ENCODE results near the gene PTPRM. TPM values are rescaled to one million over a fixed set of nuclear protein-coding genes. Genes with fewer than 3 reads are reported as not detected.

PTPRM gene
- polyA plus RNA-seq, 2 of the 4 experiments (the other 2 are of a cell fraction), result 44.5 to 199 TPM

DNA sequence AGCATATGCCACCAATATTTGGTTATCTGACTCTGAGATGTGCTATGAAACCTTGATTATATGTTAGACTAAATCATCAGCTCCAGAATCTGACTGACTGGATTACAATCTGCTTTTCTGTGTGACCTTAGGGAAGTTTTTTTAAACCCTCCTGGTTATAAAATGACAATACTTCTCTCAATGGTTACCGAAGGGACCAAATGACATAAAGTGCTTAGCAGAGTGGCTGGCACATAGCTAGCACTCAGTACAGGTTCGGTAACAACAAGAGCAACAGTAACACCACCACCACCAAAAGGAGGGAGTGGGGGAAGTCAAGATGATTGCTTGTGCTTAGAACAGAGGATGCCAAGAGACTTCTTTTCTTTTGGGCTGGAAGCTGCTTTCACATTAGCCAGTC is 306.2 kb downstream of the PTPRM start:
- peaks cover 67% of the 10 kb centered on the region for H3K4me1 ChIP-seq
- ATAC-seq, result no peak
- WGBS (ENCODE audit: missing lambda C conversion rate), result 13% methylated on average over 2 of the region's 2 CpGs
- peak overlapping the region; percentile 93 to 100 for H3K27ac ChIP-seq
- H3K4me3 ChIP-seq, result no peak overlapping the region
- ChIA-PET CTCF (interaction anchor here (0.6 to 1.3 kb wide), 7 partner anchors 12 to 155 kb away, joined by 3 to 8 read pairs (median 4); no protein-coding TSS in a partner anchor), POLR2A (no interaction called here)
- peak overlapping the region; percentile 88 for H3K4me2 ChIP-seq
- TF ChIP-seq FOXS1 (CRISPR knock-in tag; IDR thresholded peaks at IDR 0.05) (no peak), NFE2L2 (conservative IDR thresholded peaks at IDR 0.05; ENCODE audit: low read length) (no peak), MAZ (IDR thresholded peaks at IDR 0.05; ENCODE audit: borderline replicate concordance, low read depth, low read length) (no peak), NR3C1 (IDR thresholded peaks at IDR 0.05) (no peak), HEYL (CRISPR knock-in tag; IDR thresholded peaks at IDR 0.05) (no peak), POLR2AphosphoS2 (conservative IDR thresholded peaks at IDR 0.05; ENCODE audit: low read length) (no peak), MAFK (IDR thresholded peaks at IDR 0.05; ENCODE audit: partially characterized antibody) (no peak), MYC (IDR thresholded peaks at IDR 0.05; ENCODE audit: borderline replicate concordance, low read length) (no peak), CBX8 (IDR thresholded peaks at IDR 0.05) (no peak), HOXB13 (CRISPR knock-in tag; IDR thresholded peaks at IDR 0.05; ENCODE audit: low read depth) (no peak), ZNF302 (CRISPR knock-in tag; IDR thresholded peaks at IDR 0.05) (no peak), JUN (IDR thresholded peaks at IDR 0.05) (no peak), HOXB5 (CRISPR knock-in tag; IDR thresholded peaks at IDR 0.05) (no peak), HOXA7 (CRISPR knock-in tag; IDR thresholded peaks at IDR 0.05) (no peak)
- TF ChIP-seq, protein P1, sequence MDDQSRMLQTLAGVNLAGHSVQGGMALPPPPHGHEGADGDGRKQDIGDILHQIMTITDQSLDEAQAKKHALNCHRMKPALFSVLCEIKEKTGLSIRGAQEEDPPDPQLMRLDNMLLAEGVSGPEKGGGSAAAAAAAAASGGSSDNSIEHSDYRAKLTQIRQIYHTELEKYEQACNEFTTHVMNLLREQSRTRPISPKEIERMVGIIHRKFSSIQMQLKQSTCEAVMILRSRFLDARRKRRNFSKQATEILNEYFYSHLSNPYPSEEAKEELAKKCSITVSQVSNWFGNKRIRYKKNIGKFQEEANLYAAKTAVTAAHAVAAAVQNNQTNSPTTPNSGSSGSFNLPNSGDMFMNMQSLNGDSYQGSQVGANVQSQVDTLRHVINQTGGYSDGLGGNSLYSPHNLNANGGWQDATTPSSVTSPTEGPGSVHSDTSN (IDR thresholded peaks at IDR 0.05), result no peak
- TF ChIP-seq, protein P2, sequence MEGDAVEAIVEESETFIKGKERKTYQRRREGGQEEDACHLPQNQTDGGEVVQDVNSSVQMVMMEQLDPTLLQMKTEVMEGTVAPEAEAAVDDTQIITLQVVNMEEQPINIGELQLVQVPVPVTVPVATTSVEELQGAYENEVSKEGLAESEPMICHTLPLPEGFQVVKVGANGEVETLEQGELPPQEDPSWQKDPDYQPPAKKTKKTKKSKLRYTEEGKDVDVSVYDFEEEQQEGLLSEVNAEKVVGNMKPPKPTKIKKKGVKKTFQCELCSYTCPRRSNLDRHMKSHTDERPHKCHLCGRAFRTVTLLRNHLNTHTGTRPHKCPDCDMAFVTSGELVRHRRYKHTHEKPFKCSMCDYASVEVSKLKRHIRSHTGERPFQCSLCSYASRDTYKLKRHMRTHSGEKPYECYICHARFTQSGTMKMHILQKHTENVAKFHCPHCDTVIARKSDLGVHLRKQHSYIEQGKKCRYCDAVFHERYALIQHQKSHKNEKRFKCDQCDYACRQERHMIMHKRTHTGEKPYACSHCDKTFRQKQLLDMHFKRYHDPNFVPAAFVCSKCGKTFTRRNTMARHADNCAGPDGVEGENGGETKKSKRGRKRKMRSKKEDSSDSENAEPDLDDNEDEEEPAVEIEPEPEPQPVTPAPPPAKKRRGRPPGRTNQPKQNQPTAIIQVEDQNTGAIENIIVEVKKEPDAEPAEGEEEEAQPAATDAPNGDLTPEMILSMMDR (IDR thresholded peaks at IDR 0.05), result no peak
- TF ChIP-seq, protein P3, sequence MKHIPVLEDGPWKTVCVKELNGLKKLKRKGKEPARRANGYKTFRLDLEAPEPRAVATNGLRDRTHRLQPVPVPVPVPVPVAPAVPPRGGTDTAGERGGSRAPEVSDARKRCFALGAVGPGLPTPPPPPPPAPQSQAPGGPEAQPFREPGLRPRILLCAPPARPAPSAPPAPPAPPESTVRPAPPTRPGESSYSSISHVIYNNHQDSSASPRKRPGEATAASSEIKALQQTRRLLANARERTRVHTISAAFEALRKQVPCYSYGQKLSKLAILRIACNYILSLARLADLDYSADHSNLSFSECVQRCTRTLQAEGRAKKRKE (CRISPR knock-in tag; IDR thresholded peaks at IDR 0.05; ENCODE audit: low read depth), result no peak
- TF ChIP-seq, protein P4, sequence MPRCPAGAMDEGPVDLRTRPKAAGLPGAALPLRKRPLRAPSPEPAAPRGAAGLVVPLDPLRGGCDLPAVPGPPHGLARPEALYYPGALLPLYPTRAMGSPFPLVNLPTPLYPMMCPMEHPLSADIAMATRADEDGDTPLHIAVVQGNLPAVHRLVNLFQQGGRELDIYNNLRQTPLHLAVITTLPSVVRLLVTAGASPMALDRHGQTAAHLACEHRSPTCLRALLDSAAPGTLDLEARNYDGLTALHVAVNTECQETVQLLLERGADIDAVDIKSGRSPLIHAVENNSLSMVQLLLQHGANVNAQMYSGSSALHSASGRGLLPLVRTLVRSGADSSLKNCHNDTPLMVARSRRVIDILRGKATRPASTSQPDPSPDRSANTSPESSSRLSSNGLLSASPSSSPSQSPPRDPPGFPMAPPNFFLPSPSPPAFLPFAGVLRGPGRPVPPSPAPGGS (IDR thresholded peaks at IDR 0.05), result no peak
- TF ChIP-seq, protein P5, sequence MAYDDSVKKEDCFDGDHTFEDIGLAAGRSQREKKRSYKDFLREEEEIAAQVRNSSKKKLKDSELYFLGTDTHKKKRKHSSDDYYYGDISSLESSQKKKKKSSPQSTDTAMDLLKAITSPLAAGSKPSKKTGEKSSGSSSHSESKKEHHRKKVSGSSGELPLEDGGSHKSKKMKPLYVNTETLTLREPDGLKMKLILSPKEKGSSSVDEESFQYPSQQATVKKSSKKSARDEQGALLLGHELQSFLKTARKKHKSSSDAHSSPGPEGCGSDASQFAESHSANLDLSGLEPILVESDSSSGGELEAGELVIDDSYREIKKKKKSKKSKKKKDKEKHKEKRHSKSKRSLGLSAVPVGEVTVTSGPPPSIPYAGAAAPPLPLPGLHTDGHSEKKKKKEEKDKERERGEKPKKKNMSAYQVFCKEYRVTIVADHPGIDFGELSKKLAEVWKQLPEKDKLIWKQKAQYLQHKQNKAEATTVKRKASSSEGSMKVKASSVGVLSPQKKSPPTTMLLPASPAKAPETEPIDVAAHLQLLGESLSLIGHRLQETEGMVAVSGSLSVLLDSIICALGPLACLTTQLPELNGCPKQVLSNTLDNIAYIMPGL (CRISPR knock-in tag; IDR thresholded peaks at IDR 0.05; ENCODE audit: borderline replicate concordance), result no peak
- no peak for FAIRE-seq
- DNase-seq (ENCODE audit: low read depth in 1 of 2, low spot score in 1 of 2), result peak in 1 of 2 experiments; percentile 33
- H3K9me3 ChIP-seq, result 0 out of 3 replicates have a peak, but pooled peaks cover 9% of the 10 kb centered on the region
